Measurements from ENCODE around the gene WIZ. TPM values are rescaled to one million over a fixed set of nuclear protein-coding genes. Genes with fewer than 3 reads are reported as not detected.

Gene WIZ, protein sequence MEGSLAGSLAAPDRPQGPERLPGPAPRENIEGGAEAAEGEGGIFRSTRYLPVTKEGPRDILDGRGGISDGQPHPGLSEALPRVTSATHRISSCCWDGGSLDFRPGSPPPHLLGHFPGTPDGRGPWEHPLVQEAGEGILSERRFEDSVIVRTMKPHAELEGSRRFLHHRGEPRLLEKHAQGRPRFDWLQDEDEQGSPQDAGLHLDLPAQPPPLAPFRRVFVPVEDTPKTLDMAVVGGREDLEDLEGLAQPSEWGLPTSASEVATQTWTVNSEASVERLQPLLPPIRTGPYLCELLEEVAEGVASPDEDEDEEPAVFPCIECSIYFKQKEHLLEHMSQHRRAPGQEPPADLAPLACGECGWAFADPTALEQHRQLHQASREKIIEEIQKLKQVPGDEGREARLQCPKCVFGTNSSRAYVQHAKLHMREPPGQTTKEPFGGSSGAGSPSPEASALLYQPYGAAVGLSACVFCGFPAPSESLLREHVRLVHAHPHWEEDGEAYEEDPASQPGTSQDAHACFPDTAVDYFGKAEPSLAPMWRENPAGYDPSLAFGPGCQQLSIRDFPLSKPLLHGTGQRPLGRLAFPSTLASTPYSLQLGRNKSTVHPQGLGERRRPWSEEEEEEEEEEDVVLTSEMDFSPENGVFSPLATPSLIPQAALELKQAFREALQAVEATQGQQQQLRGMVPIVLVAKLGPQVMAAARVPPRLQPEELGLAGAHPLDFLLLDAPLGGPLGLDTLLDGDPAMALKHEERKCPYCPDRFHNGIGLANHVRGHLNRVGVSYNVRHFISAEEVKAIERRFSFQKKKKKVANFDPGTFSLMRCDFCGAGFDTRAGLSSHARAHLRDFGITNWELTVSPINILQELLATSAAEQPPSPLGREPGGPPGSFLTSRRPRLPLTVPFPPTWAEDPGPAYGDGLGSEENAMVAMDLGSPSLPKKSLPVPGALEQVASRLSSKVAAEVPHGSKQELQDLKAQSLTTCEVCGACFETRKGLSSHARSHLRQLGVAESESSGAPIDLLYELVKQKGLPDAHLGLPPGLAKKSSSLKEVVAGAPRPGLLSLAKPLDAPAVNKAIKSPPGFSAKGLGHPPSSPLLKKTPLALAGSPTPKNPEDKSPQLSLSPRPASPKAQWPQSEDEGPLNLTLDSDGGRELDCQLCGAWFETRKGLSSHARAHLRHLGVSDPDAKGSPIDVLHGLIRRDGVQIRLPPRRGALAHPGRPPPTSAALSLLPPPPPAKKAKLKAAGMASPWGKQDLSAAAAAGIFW (N-terminal part only)
- total RNA-seq (60.4 and 82.7 TPM in 2 replicates), polyA plus RNA-seq (40.3 and 45.9 TPM in 2 replicates)

DNA sequence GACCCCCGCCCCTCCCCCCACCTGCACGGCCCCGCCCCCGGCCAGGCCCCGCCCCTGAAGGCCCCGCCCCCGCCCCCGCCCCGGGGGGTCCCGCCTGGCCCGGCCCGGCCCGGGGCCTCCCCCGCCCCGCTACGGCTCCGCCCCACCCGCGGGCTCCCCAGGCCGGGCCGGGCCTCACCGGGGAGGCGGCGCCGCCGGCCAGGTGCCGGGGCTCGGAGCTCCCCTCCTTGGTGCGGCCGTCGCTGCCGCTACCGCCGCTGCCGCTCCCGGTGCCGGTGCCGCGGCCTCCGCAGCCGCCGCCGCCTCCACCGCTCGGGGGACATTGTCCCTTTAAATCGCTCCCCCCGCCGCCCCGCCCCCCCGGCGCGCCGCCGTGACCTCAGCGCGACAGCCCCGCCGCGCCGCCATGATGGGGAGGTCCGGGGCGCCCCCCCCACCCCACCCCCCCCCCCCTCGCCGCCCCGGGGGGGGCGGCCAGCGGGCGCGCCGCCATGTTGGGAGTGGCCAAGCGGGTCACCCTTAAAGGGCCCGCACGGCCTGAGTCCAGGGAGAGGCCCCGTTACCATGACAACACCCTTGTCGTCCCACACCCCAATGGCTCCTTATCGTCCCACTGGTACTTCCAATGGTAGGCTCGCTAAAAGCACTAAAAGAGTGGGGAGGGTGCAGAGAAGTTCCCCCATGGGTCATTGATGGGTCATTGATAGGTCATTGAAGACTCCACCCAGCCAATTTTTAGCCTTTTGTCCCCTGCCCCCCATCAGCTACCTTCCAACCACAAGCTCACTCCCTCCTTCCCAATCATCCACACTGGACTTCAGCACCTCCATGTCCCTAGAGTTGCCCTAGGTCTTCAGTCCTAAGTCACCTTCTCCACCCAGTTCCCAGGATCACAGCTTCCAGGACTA is at the start of gene WIZ:
Gene WIZ, minus strand, starts transcription at position 337 of the 908 bp plus-strand sequence. CDS start 1,649 bp downstream, outside the sequence.
- Histone ChIP-seq H3K4me3 (peak within 1 kb of the TSS; percentile 87), H3K4me1 (ENCODE audit: low read depth) (no peaks in the 10 kb centered on the region), H3K36me3 (no peaks in the 10 kb centered on the region), H3K27me3 (peaks cover 12% of the 10 kb centered on the region), H3K9me3 (ENCODE audit: low read depth) (no peaks in the 10 kb centered on the region), H3K27ac (no peak within 1 kb of the TSS)
- TF ChIP-seq, protein P1, sequence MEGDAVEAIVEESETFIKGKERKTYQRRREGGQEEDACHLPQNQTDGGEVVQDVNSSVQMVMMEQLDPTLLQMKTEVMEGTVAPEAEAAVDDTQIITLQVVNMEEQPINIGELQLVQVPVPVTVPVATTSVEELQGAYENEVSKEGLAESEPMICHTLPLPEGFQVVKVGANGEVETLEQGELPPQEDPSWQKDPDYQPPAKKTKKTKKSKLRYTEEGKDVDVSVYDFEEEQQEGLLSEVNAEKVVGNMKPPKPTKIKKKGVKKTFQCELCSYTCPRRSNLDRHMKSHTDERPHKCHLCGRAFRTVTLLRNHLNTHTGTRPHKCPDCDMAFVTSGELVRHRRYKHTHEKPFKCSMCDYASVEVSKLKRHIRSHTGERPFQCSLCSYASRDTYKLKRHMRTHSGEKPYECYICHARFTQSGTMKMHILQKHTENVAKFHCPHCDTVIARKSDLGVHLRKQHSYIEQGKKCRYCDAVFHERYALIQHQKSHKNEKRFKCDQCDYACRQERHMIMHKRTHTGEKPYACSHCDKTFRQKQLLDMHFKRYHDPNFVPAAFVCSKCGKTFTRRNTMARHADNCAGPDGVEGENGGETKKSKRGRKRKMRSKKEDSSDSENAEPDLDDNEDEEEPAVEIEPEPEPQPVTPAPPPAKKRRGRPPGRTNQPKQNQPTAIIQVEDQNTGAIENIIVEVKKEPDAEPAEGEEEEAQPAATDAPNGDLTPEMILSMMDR (IDR thresholded peaks at IDR 0.05; ENCODE audit: low read depth, low read length), result no peak
- DNase-seq (ENCODE audit: low read depth in 1 of 2, low spot score in 1 of 2), result peak; percentile 85 to 87

DNA sequence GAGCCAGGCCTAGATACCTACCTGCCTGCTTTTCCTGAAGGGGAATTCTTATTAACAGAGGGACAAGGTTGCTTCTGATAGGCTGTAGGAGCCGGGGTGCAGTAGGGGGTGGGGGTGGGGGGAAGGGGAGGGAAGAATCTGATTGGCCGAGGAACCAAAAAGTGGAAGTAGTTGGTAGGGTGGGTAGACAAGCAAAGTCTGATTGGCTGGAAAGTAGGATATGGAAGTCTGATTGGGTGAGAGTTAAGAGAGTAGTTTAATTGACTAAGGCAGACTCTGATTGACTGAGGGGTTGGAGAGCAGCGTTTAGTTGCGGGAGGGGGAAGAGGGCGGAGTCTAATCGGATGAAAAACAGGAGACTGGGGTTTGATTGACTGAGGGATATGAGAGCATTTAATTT is 49.2 kb upstream of the WIZ start:
- no peaks in the 10 kb centered on the region for H3K4me1 ChIP-seq (ENCODE audit: low read depth)
- H3K36me3 ChIP-seq, result no peaks in the 10 kb centered on the region
- TF ChIP-seq, protein P1 (IDR thresholded peaks at IDR 0.05; ENCODE audit: low read depth, low read length), result no peak
- no peaks in the 10 kb centered on the region for H3K9me3 ChIP-seq (ENCODE audit: low read depth)
- H3K4me3 ChIP-seq, result no peak overlapping the region
- H3K27ac ChIP-seq, result no peak overlapping the region
- H3K27me3 ChIP-seq, result no peaks in the 10 kb centered on the region
- no peak for DNase-seq (ENCODE audit: low read depth in 1 of 2, low spot score in 1 of 2)

DNA sequence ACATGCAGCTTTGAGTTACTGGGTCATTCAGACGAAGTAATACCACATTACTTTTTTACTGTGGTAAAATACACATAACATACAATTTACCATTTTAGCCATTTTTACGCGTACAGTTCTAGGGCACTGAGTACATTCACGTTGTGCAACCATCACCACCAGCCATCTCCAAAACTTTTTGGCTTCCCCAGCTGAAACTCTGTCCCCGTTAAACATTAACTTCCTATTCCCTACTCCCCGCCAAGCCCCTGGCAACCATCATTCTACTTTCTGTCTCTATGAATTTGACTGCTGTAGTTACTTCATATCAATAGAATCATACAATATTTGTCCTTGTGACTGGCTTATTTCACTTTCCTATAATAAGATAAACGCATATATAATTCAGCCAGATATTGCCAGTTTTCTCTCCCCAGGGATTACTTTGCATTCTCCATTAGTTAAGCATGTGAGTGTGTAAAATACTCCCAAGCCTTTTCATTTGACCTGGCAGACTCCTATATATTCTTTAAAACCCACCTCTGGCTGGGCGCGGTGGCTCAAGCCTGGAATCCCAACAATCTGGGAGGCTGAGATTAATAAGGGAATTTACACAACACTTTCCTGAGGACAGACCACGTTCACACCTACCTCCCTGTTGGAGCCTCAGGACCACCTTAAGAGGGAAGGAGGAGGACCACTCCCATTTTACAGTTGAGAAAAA is 48.6 kb upstream of the WIZ start:
- Histone ChIP-seq H3K4me3 (no peak overlapping the region), H3K36me3 (no peaks in the 10 kb centered on the region), H3K4me1 (ENCODE audit: low read depth) (no peaks in the 10 kb centered on the region), H3K9me3 (ENCODE audit: low read depth) (no peaks in the 10 kb centered on the region), H3K27me3 (no peaks in the 10 kb centered on the region), H3K27ac (no peak overlapping the region)
- TF ChIP-seq, protein P1 (IDR thresholded peaks at IDR 0.05; ENCODE audit: low read depth, low read length), result no peak
- no peak for DNase-seq (ENCODE audit: low read depth in 1 of 2, low spot score in 1 of 2)

DNA sequence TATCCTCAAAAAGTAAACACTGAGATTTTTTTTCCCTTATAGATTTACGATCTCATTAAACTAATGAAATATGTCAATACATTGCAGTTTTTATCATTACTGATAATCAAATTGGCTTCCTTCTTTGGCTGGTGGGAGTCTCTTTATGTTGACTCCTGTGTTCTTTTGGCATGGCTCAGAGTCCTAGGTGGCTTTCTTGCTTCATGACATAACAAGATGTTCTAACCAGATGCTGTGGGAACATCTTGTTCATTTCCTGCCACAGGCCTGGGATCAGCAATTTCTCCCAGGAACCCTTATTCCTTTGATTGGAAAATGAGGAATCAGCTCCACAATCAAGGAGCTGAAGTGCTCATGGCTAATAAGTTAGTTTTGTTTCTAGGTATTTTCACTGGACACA is 45.4 kb upstream of the WIZ start:
- Histone ChIP-seq H3K27ac (no peak overlapping the region), H3K9me3 (ENCODE audit: low read depth) (no peaks in the 10 kb centered on the region), H3K4me1 (ENCODE audit: low read depth) (no peaks in the 10 kb centered on the region), H3K36me3 (no peaks in the 10 kb centered on the region), H3K4me3 (no peak overlapping the region), H3K27me3 (no peaks in the 10 kb centered on the region)
- DNase-seq (ENCODE audit: low read depth in 1 of 2, low spot score in 1 of 2), result no peak
- TF ChIP-seq, protein P1 (IDR thresholded peaks at IDR 0.05; ENCODE audit: low read depth, low read length), result no peak

Measured in cardiac muscle cell (in vitro differentiated cells and primary cell).